Measurements from ENCODE around the gene NIPSNAP3A. TPM values are rescaled to one million over a fixed set of nuclear protein-coding genes. Genes with fewer than 3 reads are reported as not detected.

NIPSNAP3A gene
- total RNA-seq, 1 experiment from 2014 or later: 6.9 TPM

DNA sequence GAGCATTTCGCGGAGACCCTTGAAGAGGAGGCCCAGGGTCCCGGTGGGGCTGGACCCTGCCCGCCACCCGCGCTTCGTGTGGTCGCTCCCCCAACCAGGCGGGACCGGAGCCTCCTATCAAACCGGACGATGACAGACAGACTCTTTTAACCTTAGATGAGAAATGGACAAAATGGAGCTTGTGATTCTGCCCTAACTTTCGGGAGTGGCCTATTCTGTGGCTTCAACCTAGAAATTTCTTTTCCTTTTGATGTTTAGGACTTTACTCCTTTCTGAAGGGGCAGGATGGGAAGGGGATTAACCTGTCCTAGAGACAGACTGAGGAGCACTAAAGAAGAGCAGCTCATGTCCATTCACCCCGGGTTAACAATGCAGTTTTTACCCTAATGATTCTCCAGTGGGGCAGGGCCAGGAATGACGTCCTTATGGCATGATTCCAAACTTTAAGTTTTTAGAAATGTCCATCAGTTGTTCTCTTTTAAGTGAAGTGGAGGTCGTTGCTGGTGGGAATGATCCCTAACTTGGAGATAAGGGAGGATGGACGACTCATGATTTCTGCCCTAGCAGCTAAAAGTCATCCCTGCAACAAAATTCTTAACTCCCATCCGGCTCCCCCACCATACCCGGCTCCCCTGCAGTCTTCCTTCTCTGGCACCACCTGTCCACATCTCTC is 1.0 kb downstream of the NIPSNAP3A start:
- Histone ChIP-seq H3K9me3 (ENCODE audit: control insufficient read depth in 1 of 2, insufficient read depth in 1 of 2, low read depth in 1 of 2, low read length in 2 of 2) (no peaks in the 10 kb centered on the region), H3K27me3 (ENCODE audit: insufficient read depth, low read length) (no peaks in the 10 kb centered on the region), H3K27ac (ENCODE audit: low read depth, low read length) (peak overlapping the region; percentile 51), H3K9ac (ENCODE audit: low read length) (peak overlapping the region; percentile 69), H3K79me2 (ENCODE audit: insufficient read depth, low read length) (no peaks in the 10 kb centered on the region), H3K4me3 (replicated peaks in 1 of 2; ENCODE audit: low read depth in 1 of 2, low read length in 2 of 2) (peak overlapping the region; percentile 71 to 78), H3K4me2 (ENCODE audit: low read length) (peak overlapping the region; percentile 88), H2AFZ (ENCODE audit: low read depth, low read length, poor library complexity, severe bottlenecking) (no peak overlapping the region), H3K9me2 (ENCODE audit: insufficient read depth) (no peaks in the 10 kb centered on the region), H3K36me3 (ENCODE audit: control insufficient read depth in 1 of 2, insufficient read depth in 2 of 2, low read length in 2 of 2) (no peaks in the 10 kb centered on the region), H4K20me1 (ENCODE audit: insufficient read depth) (no peaks in the 10 kb centered on the region), H3K4me1 (ENCODE audit: control insufficient read depth in 1 of 2, insufficient read depth in 2 of 2, low read length in 2 of 2) (peaks cover 3 to 10% of the 10 kb centered on the region in 2 experiments; a peak in 3 of 4 replicates)
- TF ChIP-seq SRF (IDR thresholded peaks at IDR 0.05; ENCODE audit: low read depth) (no peak), ZFX (IDR thresholded peaks at IDR 0.05) (no peak), EGR1 (IDR thresholded peaks at IDR 0.05; ENCODE audit: low read depth) (no peak), SP1 (IDR thresholded peaks at IDR 0.05; ENCODE audit: low read depth) (no peak)
- TF ChIP-seq, protein P1, sequence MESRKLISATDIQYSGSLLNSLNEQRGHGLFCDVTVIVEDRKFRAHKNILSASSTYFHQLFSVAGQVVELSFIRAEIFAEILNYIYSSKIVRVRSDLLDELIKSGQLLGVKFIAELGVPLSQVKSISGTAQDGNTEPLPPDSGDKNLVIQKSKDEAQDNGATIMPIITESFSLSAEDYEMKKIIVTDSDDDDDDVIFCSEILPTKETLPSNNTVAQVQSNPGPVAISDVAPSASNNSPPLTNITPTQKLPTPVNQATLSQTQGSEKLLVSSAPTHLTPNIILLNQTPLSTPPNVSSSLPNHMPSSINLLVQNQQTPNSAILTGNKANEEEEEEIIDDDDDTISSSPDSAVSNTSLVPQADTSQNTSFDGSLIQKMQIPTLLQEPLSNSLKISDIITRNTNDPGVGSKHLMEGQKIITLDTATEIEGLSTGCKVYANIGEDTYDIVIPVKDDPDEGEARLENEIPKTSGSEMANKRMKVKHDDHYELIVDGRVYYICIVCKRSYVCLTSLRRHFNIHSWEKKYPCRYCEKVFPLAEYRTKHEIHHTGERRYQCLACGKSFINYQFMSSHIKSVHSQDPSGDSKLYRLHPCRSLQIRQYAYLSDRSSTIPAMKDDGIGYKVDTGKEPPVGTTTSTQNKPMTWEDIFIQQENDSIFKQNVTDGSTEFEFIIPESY (IDR thresholded peaks at IDR 0.05; ENCODE audit: extremely low read depth, insufficient replicate concordance, low read length): no peak
- TF ChIP-seq, protein P2, sequence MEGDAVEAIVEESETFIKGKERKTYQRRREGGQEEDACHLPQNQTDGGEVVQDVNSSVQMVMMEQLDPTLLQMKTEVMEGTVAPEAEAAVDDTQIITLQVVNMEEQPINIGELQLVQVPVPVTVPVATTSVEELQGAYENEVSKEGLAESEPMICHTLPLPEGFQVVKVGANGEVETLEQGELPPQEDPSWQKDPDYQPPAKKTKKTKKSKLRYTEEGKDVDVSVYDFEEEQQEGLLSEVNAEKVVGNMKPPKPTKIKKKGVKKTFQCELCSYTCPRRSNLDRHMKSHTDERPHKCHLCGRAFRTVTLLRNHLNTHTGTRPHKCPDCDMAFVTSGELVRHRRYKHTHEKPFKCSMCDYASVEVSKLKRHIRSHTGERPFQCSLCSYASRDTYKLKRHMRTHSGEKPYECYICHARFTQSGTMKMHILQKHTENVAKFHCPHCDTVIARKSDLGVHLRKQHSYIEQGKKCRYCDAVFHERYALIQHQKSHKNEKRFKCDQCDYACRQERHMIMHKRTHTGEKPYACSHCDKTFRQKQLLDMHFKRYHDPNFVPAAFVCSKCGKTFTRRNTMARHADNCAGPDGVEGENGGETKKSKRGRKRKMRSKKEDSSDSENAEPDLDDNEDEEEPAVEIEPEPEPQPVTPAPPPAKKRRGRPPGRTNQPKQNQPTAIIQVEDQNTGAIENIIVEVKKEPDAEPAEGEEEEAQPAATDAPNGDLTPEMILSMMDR (IDR thresholded peaks at IDR 0.05 in 2 of 3, conservative IDR thresholded peaks at IDR 0.05 in 1 of 3; ENCODE audit: borderline replicate concordance in 1 of 3, insufficient read depth in 1 of 3, low read depth in 2 of 3, low read length in 2 of 3): no peak
- no TSS peak for BruUV-seq (replicated peaks)
- POLR2A ChIA-PET: no interaction called here
- peak; percentile 6; the same call in 1 of the 2 replicates for ATAC-seq
- intact Hi-C loops (cut with micrococcal nuclease): no loop called here
- CTCF ChIA-PET: no interaction called here
- RAD21 ChIA-PET (ENCODE audit: low non-redundant PET in 1 of 2, low total read pairs in 2 of 2, uncharacterized antibody in 2 of 2, unreplicated experiment in 2 of 2): no interaction called here
- no peak for DNase-seq (ENCODE audit: low read depth, low spot score)

All from HCT116 (cell line).